Mesodermal cell (in vitro differentiated cells): ENCODE data around the gene UBA5.

Experiments
- H3K27ac ChIP-seq: 2 replicates; pipeline ENCODE4 v1.7.0; 2013; ENCODE audit warnings: mild to moderate bottlenecking, low read depth, low read length, moderate library complexity; ENCODE audit not compliant: severe bottlenecking
- H3K36me3 ChIP-seq: 2 replicates; pipeline ENCODE4 v1.7.1; 2013; ENCODE audit warnings: mild to moderate bottlenecking, low read length, moderate library complexity; ENCODE audit not compliant: control insufficient read depth, insufficient read depth
- H3K4me1 ChIP-seq: one replicate; pipeline ENCODE4 v1.7.1; 2013; ENCODE audit warnings: mild to moderate bottlenecking, low read length; ENCODE audit not compliant: insufficient read depth, control insufficient read depth, poor library complexity, severe bottlenecking
- H3K4me3 ChIP-seq: 2 replicates; pipeline ENCODE4 v1.7.0; 2013; ENCODE audit warnings: low read length, control low read depth, mild to moderate bottlenecking; ENCODE audit not compliant: insufficient read depth, poor library complexity, severe bottlenecking; ENCODE audit errors: extremely low read depth
- H3K9me3 ChIP-seq: 2 replicates; pipeline ENCODE4 v1.7.1; 2013; ENCODE audit warnings: mild to moderate bottlenecking, low read length, moderate library complexity; ENCODE audit not compliant: control insufficient read depth
- WGBS, 2 experiments: methylation state at CpG; one replicate each; pipeline ENCODE4 v1.1.5; 2013; ENCODE audit warnings: missing lambda C conversion rate in 2 of 2; ENCODE audit not compliant: insufficient coverage in 2 of 2; 5-methylcytosine and 5-hydroxymethylcytosine counted together

The UBA5 gene

GRCh38 chr3:132665230-132665745, 5.2 kb downstream of the UBA5 start:
- peaks cover 16% of the 10 kb centered on the region for H3K36me3 ChIP-seq
- H3K4me3 ChIP-seq: no peak overlapping the region
- no CpG with 5 or more reads among the region's 3 CpGs for WGBS, 2 experiments
- H3K4me1 ChIP-seq: peaks cover 6% of the 10 kb centered on the region
- no peak overlapping the region for H3K27ac ChIP-seq
- no peaks in the 10 kb centered on the region for H3K9me3 ChIP-seq

- Histone ChIP-seq H3K4me1 (no peaks in the 10 kb centered on the region), H3K9me3 (no peaks in the 10 kb centered on the region), H3K27ac (no peak overlapping the region), H3K36me3 (peaks cover 28% of the 10 kb centered on the region), H3K4me3 (no peak overlapping the region)
- 91% methylated on average over 5 of the region's 5 CpGs for WGBS, 2 experiments
Observed at GRCh38 chr3:132669256-132669777, 9.2 kb downstream of the UBA5 start.

- H3K4me1 ChIP-seq: no peaks in the 10 kb centered on the region
- H3K27ac ChIP-seq: no peak overlapping the region
- H3K4me3 ChIP-seq: no peak overlapping the region
- peaks cover 41% of the 10 kb centered on the region for H3K36me3 ChIP-seq
- H3K9me3 ChIP-seq: no peaks in the 10 kb centered on the region
Observed at GRCh38 chr3:132675408-132675807, 15.3 kb downstream of the UBA5 start.

- H3K27ac ChIP-seq: no peak overlapping the region
- no peaks in the 10 kb centered on the region for H3K4me1 ChIP-seq
- H3K4me3 ChIP-seq: no peak overlapping the region
- H3K9me3 ChIP-seq: no peaks in the 10 kb centered on the region
- 77 to 95% methylated on average over 3 to 4 of the region's 5 CpGs for WGBS, 2 experiments
- H3K36me3 ChIP-seq: peaks cover 58% of the 10 kb centered on the region
Observed at GRCh38 chr3:132679911-132680310, 19.8 kb downstream of the UBA5 start.

DNA sequence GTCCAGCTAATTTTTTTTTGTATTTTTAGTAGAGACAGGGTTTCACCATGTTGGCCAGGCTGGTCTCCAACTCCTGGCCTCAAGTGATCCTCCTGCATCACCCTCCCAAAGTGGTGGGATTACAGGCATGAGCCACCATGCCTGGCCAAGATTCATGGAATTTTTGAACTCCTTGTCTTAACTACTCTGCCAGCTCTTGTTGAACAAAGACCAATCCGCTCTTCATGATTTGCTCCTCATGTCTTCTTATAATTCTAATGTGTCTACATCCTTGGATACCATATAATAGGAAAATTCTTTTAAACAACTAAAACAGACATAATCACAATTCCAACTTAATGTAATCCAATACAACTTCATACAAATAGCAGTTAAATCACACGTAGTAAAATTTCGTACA, 21.3 kb downstream of the UBA5 start:
- H3K36me3 ChIP-seq: peaks cover 63% of the 10 kb centered on the region
- no peaks in the 10 kb centered on the region for H3K4me1 ChIP-seq
- WGBS, 2 experiments: 100% methylated on average over 1 of the region's 3 CpGs; no CpG with 5 or more reads in 1 of the 2 experiments
- no peaks in the 10 kb centered on the region for H3K9me3 ChIP-seq
- no peak overlapping the region for H3K4me3 ChIP-seq
- no peak overlapping the region for H3K27ac ChIP-seq

DNA sequence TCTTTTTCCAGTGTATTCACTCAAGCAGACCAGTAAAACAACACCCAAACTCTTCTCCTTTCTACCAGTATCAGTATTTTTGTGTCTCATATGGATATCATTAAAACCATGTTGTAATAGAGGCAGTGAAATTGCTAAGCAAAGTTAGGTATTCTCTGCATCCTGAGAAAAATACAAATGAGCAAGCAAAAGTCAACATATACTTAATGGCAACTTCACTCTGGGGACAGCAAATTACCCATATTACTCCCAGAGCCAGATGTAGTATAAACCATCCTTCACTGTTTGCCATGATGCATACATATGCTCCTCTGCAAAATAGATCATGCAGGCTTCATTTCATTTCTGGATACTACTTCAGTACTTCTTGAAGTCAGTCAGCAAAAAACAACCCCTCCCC, 22.1 kb downstream of the UBA5 start:
- H3K36me3 ChIP-seq: peaks cover 60% of the 10 kb centered on the region
- no peaks in the 10 kb centered on the region for H3K4me1 ChIP-seq

DNA sequence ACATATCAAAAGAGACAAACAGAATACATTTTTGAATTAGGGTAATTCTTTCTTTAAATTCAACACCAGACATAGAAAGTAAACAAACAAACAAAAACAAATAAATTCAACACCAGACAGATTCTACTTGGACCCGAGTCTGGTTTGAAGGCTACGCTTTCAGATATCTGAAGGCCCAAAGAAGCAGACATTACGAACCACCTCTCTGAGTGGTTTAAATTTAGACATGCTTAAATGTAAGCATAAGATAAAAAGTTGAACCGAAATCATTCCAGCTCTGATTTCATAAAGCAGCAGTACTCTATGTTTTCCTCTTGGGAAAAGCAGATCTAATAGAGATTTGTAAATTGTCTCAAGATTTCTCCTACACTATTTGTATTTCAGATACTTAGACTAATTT, 29.9 kb downstream of the UBA5 start:
- peaks cover 71% of the 10 kb centered on the region for H3K36me3 ChIP-seq
- H3K4me1 ChIP-seq: no peaks in the 10 kb centered on the region
- H3K27ac ChIP-seq: no peak overlapping the region
- H3K4me3 ChIP-seq: no peak overlapping the region
- WGBS, 2 experiments: 94% methylated on average over 3 of the region's 4 CpGs; no CpG with 5 or more reads in 1 of the 2 experiments
- H3K9me3 ChIP-seq: no peaks in the 10 kb centered on the region

More for the DNA sequence above, 22.1 kb downstream of the UBA5 start:
- H3K27ac ChIP-seq: no peak overlapping the region
- H3K9me3 ChIP-seq: no peaks in the 10 kb centered on the region
- H3K4me3 ChIP-seq: no peak overlapping the region

GRCh38 chr3:132694991-132695390, 34.9 kb downstream of the UBA5 start:
- H3K4me1 ChIP-seq: no peaks in the 10 kb centered on the region
- no peaks in the 10 kb centered on the region for H3K9me3 ChIP-seq
- H3K4me3 ChIP-seq: no peak overlapping the region
- H3K36me3 ChIP-seq: peaks cover 70% of the 10 kb centered on the region
- WGBS, 2 experiments: 83% methylated on average over 2 of the region's 4 CpGs; no CpG with 5 or more reads in 1 of the 2 experiments
- H3K27ac ChIP-seq: no peak overlapping the region

GRCh38 chr3:132695422-132695821, 35.3 kb downstream of the UBA5 start:
- 100% methylated on average over 1 of the region's 1 CpG; no CpG with 5 or more reads in 1 of the 2 experiments for WGBS, 2 experiments

GRCh38 chr3:132703733-132704132, 43.6 kb downstream of the UBA5 start:
- Histone ChIP-seq H3K4me3 (no peak overlapping the region), H3K4me1 (no peaks in the 10 kb centered on the region), H3K27ac (no peak overlapping the region), H3K9me3 (no peaks in the 10 kb centered on the region), H3K36me3 (peaks cover 59% of the 10 kb centered on the region)
- no CpG with 5 or more reads among the region's 2 CpGs for WGBS, 2 experiments

More at GRCh38 chr3:132695422-132695821, 35.3 kb downstream of the UBA5 start:
- no peak overlapping the region for H3K27ac ChIP-seq
- no peaks in the 10 kb centered on the region for H3K4me1 ChIP-seq
- no peaks in the 10 kb centered on the region for H3K9me3 ChIP-seq
- H3K36me3 ChIP-seq: peaks cover 65% of the 10 kb centered on the region
- H3K4me3 ChIP-seq: no peak overlapping the region

GRCh38 chr3:132709761-132710160, 49.6 kb downstream of the UBA5 start:
- 82 to 97% methylated on average over 2 of the region's 5 CpGs for whole genome bisulfite sequencing, 2 experiments
- Histone ChIP-seq H3K9me3 (no peaks in the 10 kb centered on the region), H3K27ac (no peak overlapping the region), H3K4me1 (no peaks in the 10 kb centered on the region), H3K4me3 (no peak overlapping the region), H3K36me3 (peaks cover 59% of the 10 kb centered on the region)
